T-cell (primary cell): ENCODE results near the gene EXT2. TPM values are rescaled to one million over a fixed set of nuclear protein-coding genes. Genes with fewer than 3 reads are reported as not detected.

ENCODE experiments used
- ATAC-seq, 4 experiments: fragments of 200-7000 bp in 3 of 4; fragments of 150-1000 bp in 1 of 4; cut with Tn5 transposase; replicated peaks in 1 of 4; 1 replicate in 3 of 4; 2 replicates in 1 of 4; pipeline ENCODE4 v1.10.0; 2021; ENCODE audit warnings: moderate library complexity in 3 of 4, mild to moderate bottlenecking in 2 of 4, moderate number of reproducible peaks in 1 of 4
- CTCF ChIA-PET, 2 donors: fragments of 300-600 bp; sonication (Branson Sonifier 250); formaldehyde crosslinking; loops; one replicate each; lab custom pipeline; 2022; ENCODE audit warnings: antibody characterized with exemption in 2 of 2; lab: Charles Lee
- POLR2A ChIA-PET, 2 donors: fragments of 300-600 bp; sonication (Branson Sonifier 250); formaldehyde crosslinking; loops; one replicate each; lab custom pipeline; 2022; ENCODE audit warnings: antibody characterized with exemption in 2 of 2; lab: Charles Lee
- DNase-seq, 35 experiments: peaks; one replicate each; pipeline versions ENCODE4 v3.0.0 to v3.0.0-alpha.2; 2013 to 2023
- H3K27ac ChIP-seq: one replicate; pipeline ENCODE4 v1.5.1; 2013; ENCODE audit warnings: low read length
- H3K27me3 ChIP-seq, 2 experiments: replicated peaks in 1 of 2; 1 replicate in 1 of 2; 2 replicates in 1 of 2; pipeline versions ENCODE4 v1.6.1 to v1.7.0; 2013; ENCODE audit warnings: low read length in 1 of 2, mixed read lengths in 1 of 2; ENCODE audit not compliant: control insufficient read depth in 2 of 2, insufficient read depth in 2 of 2; ENCODE audit errors: extremely low read depth in 1 of 2
- H3K36me3 ChIP-seq, 2 donors: 1 replicate in 1 of 2; 2 replicates in 1 of 2; pipeline versions ENCODE4 v1.6.1 to v1.7.0; 2013; ENCODE audit warnings: low read length in 1 of 2; ENCODE audit not compliant: control insufficient read depth in 2 of 2, insufficient read depth in 1 of 2; ENCODE audit errors: extremely low read depth in 1 of 2
- H3K4me1 ChIP-seq, 2 experiments: 1 replicate in 1 of 2; 2 replicates in 1 of 2; pipeline versions ENCODE4 v1.6.1 to v1.7.0; 2013; ENCODE audit warnings: low read length in 2 of 2, mixed read lengths in 1 of 2; ENCODE audit not compliant: insufficient read depth in 2 of 2, control insufficient read depth in 1 of 2; ENCODE audit errors: extremely low read depth in 1 of 2
- H3K4me3 ChIP-seq, 2 donors: 1 replicate in 1 of 2; 2 replicates in 1 of 2; pipeline versions ENCODE4 v1.5.1 to v1.7.0; 2013; ENCODE audit warnings: mild to moderate bottlenecking in 2 of 2, low read length in 1 of 2, moderate library complexity in 1 of 2; ENCODE audit not compliant: control insufficient read depth in 1 of 2; ENCODE audit errors: extremely low read depth in 1 of 2
- H3K9me3 ChIP-seq: 2 replicates; pipeline ENCODE4 v1.7.0; 2013
- H3K27ac Mint-ChIP-seq, 2 donors: one replicate each; pipeline ENCODE4 v1.8.0; 2020 to 2021; ENCODE audit warnings: mild to moderate bottlenecking in 2 of 2, mixed read lengths in 2 of 2
- H3K27me3 Mint-ChIP-seq, 2 donors: one replicate each; pipeline ENCODE4 v1.8.0; 2021 to 2022; ENCODE audit warnings: mixed read lengths in 2 of 2
- H3K36me3 Mint-ChIP-seq: one replicate; pipeline ENCODE4 v1.8.0; 2021; ENCODE audit warnings: mixed read lengths
- H3K4me1 Mint-ChIP-seq, 3 donors: one replicate each; pipeline ENCODE4 v1.8.0; 2020 to 2022; ENCODE audit warnings: mixed read lengths in 3 of 3, mild to moderate bottlenecking in 1 of 3
- H3K4me3 Mint-ChIP-seq, 3 donors: one replicate each; pipeline ENCODE4 v1.8.0; 2020 to 2022; ENCODE audit warnings: mild to moderate bottlenecking in 3 of 3, mixed read lengths in 3 of 3, moderate library complexity in 3 of 3
- H3K9me3 Mint-ChIP-seq, 3 donors: one replicate each; pipeline ENCODE4 v1.8.0; 2020 to 2022; ENCODE audit warnings: mixed read lengths in 3 of 3
- WGBS: methylation state at CpG from one replicate; pipeline ENCODE4 v1.1.5; 2013; ENCODE audit warnings: missing lambda C conversion rate; ENCODE audit not compliant: insufficient coverage; 5-methylcytosine and 5-hydroxymethylcytosine counted together
- total RNA-seq, 35 experiments: library from RNA in 6 of 35; stranded (reverse) in 6 of 35; fragments of 120-200 nt in 1 of 35; gene quantifications; one replicate each; pipeline versions ENCODE4 v1.2.1 to v1.2.4 and lab custom pipeline; 2013 to 2026

EXT2 gene
- total RNA-seq, 5 donors from 2014 or later (not counting 1 experiment from before 2014, with no cell fraction given) = 24.8 to 30.5 (median 26.6) TPM

- CTCF ChIA-PET = no interaction called here
- POLR2A ChIA-PET = interaction anchor here in 1 of 2 donors (0.7 kb wide), 1 partner anchor 1890 kb away, joined by 5 read pairs; no protein-coding TSS in a partner anchor
- Mint-ChIP-seq H3K27me3 (no peaks in the 10 kb centered on the region), H3K4me3 (no peak overlapping the region), H3K9me3 (no peaks in the 10 kb centered on the region), H3K36me3 (peaks cover 53% of the 10 kb centered on the region), H3K27ac (no peak overlapping the region), H3K4me1 (no peaks in the 10 kb centered on the region)
- H3K27ac ChIP-seq = no peak overlapping the region
- ATAC-seq (no peak), DNase-seq (no peak)
- WGBS = no CpG with 5 or more reads among the region's 2 CpGs
- H3K27me3 ChIP-seq = no peaks in the 10 kb centered on the region
- H3K9me3 ChIP-seq = no peaks in the 10 kb centered on the region
- no peak overlapping the region for H3K4me3 ChIP-seq
- no peaks in the 10 kb centered on the region for H3K4me1 ChIP-seq
- H3K36me3 ChIP-seq = peaks cover 0 to 17% of the 10 kb centered on the region in 2 donors
Measured at GRCh38 chr11:44138980-44139379, 43.5 kb downstream of the EXT2 start.

GRCh38 chr11:44139565-44140330 is 44.3 kb downstream of the EXT2 start:
- Mint-ChIP-seq H3K9me3 (no peaks in the 10 kb centered on the region), H3K4me1 (no peaks in the 10 kb centered on the region), H3K27me3 (no peaks in the 10 kb centered on the region), H3K27ac (no peak overlapping the region), H3K4me3 (no peak overlapping the region), H3K36me3 (peaks cover 53% of the 10 kb centered on the region)
- no peaks in the 10 kb centered on the region for H3K9me3 ChIP-seq
- CTCF ChIA-PET = no interaction called here
- no peak overlapping the region for H3K27ac ChIP-seq
- no peaks in the 10 kb centered on the region for H3K4me1 ChIP-seq
- 96% methylated on average over 12 of the region's 13 CpGs for WGBS
- H3K36me3 ChIP-seq = peaks cover 0 to 19% of the 10 kb centered on the region in 2 donors
- POLR2A ChIA-PET = interaction anchor here in 1 of 2 donors (0.7 kb wide), 1 partner anchor 1889 kb away, joined by 5 read pairs; no protein-coding TSS in a partner anchor
- H3K4me3 ChIP-seq = no peak overlapping the region
- no peak for ATAC-seq
- H3K27me3 ChIP-seq = no peaks in the 10 kb centered on the region
- no peak for DNase-seq

- Mint-ChIP-seq H3K4me3 (no peak overlapping the region), H3K36me3 (peaks cover 54% of the 10 kb centered on the region)
- CTCF ChIA-PET = no interaction called here
Measured at GRCh38 chr11:44140372-44140771, 44.9 kb downstream of the EXT2 start.

GRCh38 chr11:44140805-44141204 is 45.3 kb downstream of the EXT2 start:
- WGBS = no CpG with 5 or more reads among the region's 1 CpG
- Histone ChIP-seq H3K4me3 (no peak overlapping the region), H3K4me1 (no peaks in the 10 kb centered on the region), H3K9me3 (no peaks in the 10 kb centered on the region), H3K27me3 (no peaks in the 10 kb centered on the region), H3K36me3 (peaks cover 0 to 22% of the 10 kb centered on the region in 2 donors), H3K27ac (no peak overlapping the region)
- H3K9me3 Mint-ChIP-seq = no peaks in the 10 kb centered on the region
- H3K27me3 Mint-ChIP-seq = no peaks in the 10 kb centered on the region
- CTCF ChIA-PET = no interaction called here
- H3K36me3 Mint-ChIP-seq = peaks cover 58% of the 10 kb centered on the region
- H3K27ac Mint-ChIP-seq = no peak overlapping the region
- no peak overlapping the region for H3K4me3 Mint-ChIP-seq
- POLR2A ChIA-PET = no interaction called here
- no peak for DNase-seq
- no peaks in the 10 kb centered on the region for H3K4me1 Mint-ChIP-seq
- no peak for ATAC-seq

More at GRCh38 chr11:44140372-44140771, 44.9 kb downstream of the EXT2 start:
- Mint-ChIP-seq H3K27ac (no peak overlapping the region), H3K27me3 (no peaks in the 10 kb centered on the region), H3K4me1 (no peaks in the 10 kb centered on the region), H3K9me3 (no peaks in the 10 kb centered on the region)
- H3K4me3 ChIP-seq = no peak overlapping the region
- no peaks in the 10 kb centered on the region for H3K27me3 ChIP-seq
- peaks cover 0 to 19% of the 10 kb centered on the region in 2 donors for H3K36me3 ChIP-seq
- WGBS = no CpG with 5 or more reads among the region's 1 CpG
- H3K9me3 ChIP-seq = no peaks in the 10 kb centered on the region
- ATAC-seq (no peak), DNase-seq (no peak)
- H3K4me1 ChIP-seq = no peaks in the 10 kb centered on the region
- POLR2A ChIA-PET = no interaction called here
- H3K27ac ChIP-seq = no peak overlapping the region

- Histone ChIP-seq H3K27me3 (no peaks in the 10 kb centered on the region), H3K4me1 (no peaks in the 10 kb centered on the region), H3K4me3 (no peak overlapping the region), H3K9me3 (no peaks in the 10 kb centered on the region), H3K27ac (no peak overlapping the region), H3K36me3 (peaks cover 0 to 25% of the 10 kb centered on the region in 2 donors)
- 100% methylated on average over 2 of the region's 7 CpGs for WGBS
- POLR2A ChIA-PET = no interaction called here
- Mint-ChIP-seq H3K4me3 (no peak overlapping the region), H3K9me3 (no peaks in the 10 kb centered on the region), H3K4me1 (no peaks in the 10 kb centered on the region), H3K27me3 (no peaks in the 10 kb centered on the region), H3K27ac (no peak overlapping the region), H3K36me3 (peaks cover 72% of the 10 kb centered on the region)
- ATAC-seq (no peak), DNase-seq (no peak)
- CTCF ChIA-PET = no interaction called here
Measured at GRCh38 chr11:44143987-44144909, 48.8 kb downstream of the EXT2 start.

GRCh38 chr11:44145011-44145775 is 49.7 kb downstream of the EXT2 start:
- Mint-ChIP-seq H3K9me3 (peaks cover 0 to 5% (median 0%) of the 10 kb centered on the region in 3 donors), H3K27me3 (no peaks in the 10 kb centered on the region), H3K36me3 (peaks cover 79% of the 10 kb centered on the region), H3K27ac (no peak overlapping the region), H3K4me3 (no peak overlapping the region), H3K4me1 (peaks cover 0 to 3% (median 0%) of the 10 kb centered on the region in 3 donors)
- H3K27ac ChIP-seq = no peak overlapping the region
- no peaks in the 10 kb centered on the region for H3K4me1 ChIP-seq
- H3K4me3 ChIP-seq = no peak overlapping the region
- no peaks in the 10 kb centered on the region for H3K27me3 ChIP-seq
- H3K36me3 ChIP-seq = peaks cover 0 to 27% of the 10 kb centered on the region in 2 donors
- ATAC-seq (no peak), DNase-seq (no peak)
- WGBS = no CpG with 5 or more reads among the region's 3 CpGs
- POLR2A ChIA-PET = no interaction called here
- CTCF ChIA-PET = no interaction called here
- no peaks in the 10 kb centered on the region for H3K9me3 ChIP-seq
